ENCODE measurements around the gene NTRK1. TPM values are rescaled to one million over a fixed set of nuclear protein-coding genes. Genes with fewer than 3 reads are reported as not detected.

The NTRK1 gene
- total RNA-seq = 1 to 10 TPM in 1 of 3 donors, under 1 TPM in 2; 0.16 to 4.9 (median 0.73) TPM

DNA sequence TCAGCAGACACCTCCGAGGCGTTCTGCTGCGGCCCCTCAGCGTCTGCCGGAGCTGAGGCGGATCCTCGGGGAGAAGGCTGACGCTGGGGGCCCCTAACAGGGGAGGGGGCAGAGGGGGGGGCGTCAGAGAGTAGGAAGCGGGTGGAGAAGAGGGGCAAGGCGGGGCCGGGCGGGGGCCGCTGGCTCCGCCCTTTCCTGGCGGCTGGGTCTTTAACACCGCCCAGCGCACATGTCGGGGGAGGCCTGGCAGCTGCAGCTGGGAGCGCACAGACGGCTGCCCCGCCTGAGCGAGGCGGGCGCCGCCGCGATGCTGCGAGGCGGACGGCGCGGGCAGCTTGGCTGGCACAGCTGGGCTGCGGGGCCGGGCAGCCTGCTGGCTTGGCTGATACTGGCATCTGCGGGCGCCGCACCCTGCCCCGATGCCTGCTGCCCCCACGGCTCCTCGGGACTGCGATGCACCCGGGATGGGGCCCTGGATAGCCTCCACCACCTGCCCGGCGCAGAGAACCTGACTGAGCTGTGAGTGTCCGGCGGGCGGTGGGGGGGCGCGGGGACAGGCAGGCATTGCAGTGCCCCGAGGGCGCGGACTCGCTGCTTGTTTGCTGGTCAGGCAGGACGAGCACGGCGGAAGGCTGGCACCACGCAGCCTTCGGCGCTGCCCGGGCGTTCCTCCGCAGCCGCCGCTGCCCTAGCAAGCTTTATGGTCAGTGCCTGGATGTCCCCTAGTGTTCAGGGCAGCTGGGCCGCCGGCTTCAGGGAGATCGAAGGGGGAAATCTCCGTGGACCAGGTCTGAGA, at the start of gene NTRK1:
TSS of gene NTRK1 (plus strand) at position 238 of the 796 bp plus-strand sequence. CDS start at position 308, 70 bp downstream.
- intact Hi-C loops (cut with DNase I; ENCODE audit: low total_unique reads) = loop anchor here (10.0 kb wide), 1 partner anchor 136 kb away; the partner anchor contains the start of genes ISG20L2 and METTL25B
- Histone ChIP-seq H3K36me3 (no peaks in the 10 kb centered on the region), H3K4me1 (peaks cover 7 to 14% of the 10 kb centered on the region in 2 donors), H3K27me3 (peaks cover 0 to 67% of the 10 kb centered on the region in 2 donors), H3K4me3 (peak within 1 kb of the TSS; percentile 30 to 64 (median 47)), H3K9me3 (no peaks in the 10 kb centered on the region), H3K27ac (peak within 1 kb of the TSS in 1 of 2 donors; percentile 63)
- no peak for DNase-seq (ENCODE audit: low spot score in 2 of 2)
- TF ChIP-seq POLR2A (IDR thresholded peaks at IDR 0.05) = no peak
- TF ChIP-seq, protein P1, sequence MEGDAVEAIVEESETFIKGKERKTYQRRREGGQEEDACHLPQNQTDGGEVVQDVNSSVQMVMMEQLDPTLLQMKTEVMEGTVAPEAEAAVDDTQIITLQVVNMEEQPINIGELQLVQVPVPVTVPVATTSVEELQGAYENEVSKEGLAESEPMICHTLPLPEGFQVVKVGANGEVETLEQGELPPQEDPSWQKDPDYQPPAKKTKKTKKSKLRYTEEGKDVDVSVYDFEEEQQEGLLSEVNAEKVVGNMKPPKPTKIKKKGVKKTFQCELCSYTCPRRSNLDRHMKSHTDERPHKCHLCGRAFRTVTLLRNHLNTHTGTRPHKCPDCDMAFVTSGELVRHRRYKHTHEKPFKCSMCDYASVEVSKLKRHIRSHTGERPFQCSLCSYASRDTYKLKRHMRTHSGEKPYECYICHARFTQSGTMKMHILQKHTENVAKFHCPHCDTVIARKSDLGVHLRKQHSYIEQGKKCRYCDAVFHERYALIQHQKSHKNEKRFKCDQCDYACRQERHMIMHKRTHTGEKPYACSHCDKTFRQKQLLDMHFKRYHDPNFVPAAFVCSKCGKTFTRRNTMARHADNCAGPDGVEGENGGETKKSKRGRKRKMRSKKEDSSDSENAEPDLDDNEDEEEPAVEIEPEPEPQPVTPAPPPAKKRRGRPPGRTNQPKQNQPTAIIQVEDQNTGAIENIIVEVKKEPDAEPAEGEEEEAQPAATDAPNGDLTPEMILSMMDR (IDR thresholded peaks at IDR 0.05) = no peak
- TF ChIP-seq POLR2AphosphoS5 (IDR thresholded peaks at IDR 0.05) = no peak

DNA sequence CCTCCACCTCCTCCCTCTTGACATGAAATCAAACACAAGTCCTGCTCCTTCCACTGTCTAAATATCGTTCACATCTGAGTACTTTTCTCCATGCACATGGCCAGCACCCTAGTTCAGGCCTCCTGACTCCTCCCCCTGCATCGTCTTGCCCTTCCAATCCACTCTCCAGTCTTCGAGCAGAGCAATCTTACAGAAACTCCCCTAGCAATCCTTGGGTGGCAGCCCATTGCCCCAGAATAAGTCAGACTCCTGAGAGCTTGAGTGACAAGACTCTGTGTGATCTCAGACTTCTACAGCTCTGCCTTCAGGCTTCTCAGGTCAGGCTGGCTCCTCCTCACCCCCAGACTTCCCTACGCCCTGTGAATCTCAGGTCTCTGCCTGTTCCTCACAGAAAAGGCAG, 49.5 kb upstream of the NTRK1 start:
- no peak for TF ChIP-seq POLR2A (IDR thresholded peaks at IDR 0.05)
- TF ChIP-seq, protein P1 (IDR thresholded peaks at IDR 0.05) = no peak
- no peak for TF ChIP-seq POLR2AphosphoS5 (IDR thresholded peaks at IDR 0.05)
- intact Hi-C loops (cut with DNase I; ENCODE audit: low total_unique reads) = no loop called here

DNA sequence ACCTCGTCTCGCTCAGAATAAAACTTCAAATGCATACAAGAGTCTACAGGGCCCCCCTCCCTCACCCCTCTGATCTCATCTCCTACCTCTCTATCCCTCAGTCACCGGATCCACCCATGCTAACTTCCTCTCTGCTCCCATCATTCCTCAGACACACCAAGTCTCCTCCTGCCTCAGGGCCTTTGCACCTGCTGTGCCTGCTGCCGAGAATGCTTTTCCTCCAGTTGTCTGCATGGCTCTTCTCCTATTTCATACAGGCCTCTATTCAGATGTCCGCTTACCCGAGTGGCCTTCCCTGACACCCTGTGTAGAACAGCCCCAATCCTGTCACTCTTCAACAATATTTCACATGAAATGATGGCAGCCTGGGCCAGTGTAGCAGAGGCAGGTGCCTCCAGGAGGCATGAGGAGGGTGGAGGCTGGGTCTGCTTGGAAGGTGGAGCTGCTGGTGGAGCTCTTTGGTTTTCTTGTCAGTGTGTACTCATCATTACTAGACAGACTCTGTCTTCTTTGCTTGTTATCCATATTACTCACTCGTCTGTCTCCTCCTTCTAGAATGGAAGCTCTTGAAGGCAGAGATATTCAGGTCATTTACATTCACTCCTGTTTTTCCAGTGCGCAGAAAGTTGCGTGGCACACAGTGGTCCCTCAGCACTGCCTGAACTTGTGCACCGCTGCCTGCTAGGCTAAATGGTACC, 48.2 kb upstream of the NTRK1 start:
- Histone ChIP-seq H3K36me3 (no peaks in the 10 kb centered on the region), H3K4me3 (no peak overlapping the region), H3K27ac (no peak overlapping the region), H3K9me3 (no peaks in the 10 kb centered on the region), H3K27me3 (no peaks in the 10 kb centered on the region), H3K4me1 (no peaks in the 10 kb centered on the region)
- intact Hi-C loops (cut with DNase I; ENCODE audit: low total_unique reads) = loop anchor here (2.0 kb wide), 1 partner anchor 66 kb away; no protein-coding TSS in a partner anchor
- no peak for DNase-seq (ENCODE audit: low spot score in 2 of 2)
- no peak for TF ChIP-seq POLR2AphosphoS5 (IDR thresholded peaks at IDR 0.05)
- TF ChIP-seq, protein P1 (IDR thresholded peaks at IDR 0.05) = no peak
- TF ChIP-seq POLR2A (IDR thresholded peaks at IDR 0.05) = no peak

More for the DNA sequence above, 49.5 kb upstream of the NTRK1 start:
- no peak overlapping the region for H3K4me3 ChIP-seq
- no peak overlapping the region for H3K27ac ChIP-seq
- no peaks in the 10 kb centered on the region for H3K4me1 ChIP-seq
- no peaks in the 10 kb centered on the region for H3K36me3 ChIP-seq
- DNase-seq (ENCODE audit: low spot score in 2 of 2) = no peak
- no peaks in the 10 kb centered on the region for H3K9me3 ChIP-seq
- no peaks in the 10 kb centered on the region for H3K27me3 ChIP-seq

DNA sequence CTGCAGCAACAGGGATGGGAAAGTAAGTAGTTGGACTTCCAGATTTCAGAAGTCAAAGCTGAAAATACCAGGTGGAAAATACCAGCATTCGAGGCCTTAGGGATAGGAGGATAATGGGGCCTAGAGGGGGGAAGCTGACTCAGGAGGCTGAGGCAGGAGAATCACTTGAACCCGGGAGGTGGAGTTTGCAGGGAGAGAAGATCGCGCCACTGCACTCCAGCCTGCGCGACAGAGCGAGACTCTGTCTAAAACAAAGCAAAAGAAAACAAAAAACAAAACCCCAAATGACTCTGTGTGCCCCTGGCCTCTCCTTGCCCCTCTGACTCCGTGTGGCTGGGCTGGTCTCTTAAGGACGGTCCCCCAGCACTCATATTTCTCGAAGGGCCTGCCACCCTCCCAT, 47.4 kb upstream of the NTRK1 start:
- peak overlapping the region in 1 of 2 donors; percentile 88 for H3K27ac ChIP-seq
- no peaks in the 10 kb centered on the region for H3K27me3 ChIP-seq
- H3K9me3 ChIP-seq = no peaks in the 10 kb centered on the region
- TF ChIP-seq POLR2AphosphoS5 (IDR thresholded peaks at IDR 0.05) (no peak), POLR2A (IDR thresholded peaks at IDR 0.05) (no peak)
- TF ChIP-seq, protein P1 (IDR thresholded peaks at IDR 0.05) = no peak
- intact Hi-C loops (cut with DNase I; ENCODE audit: low total_unique reads) = loop anchor here (2.0 kb wide), 1 partner anchor 66 kb away; no protein-coding TSS in a partner anchor
- DNase-seq (ENCODE audit: low spot score in 2 of 2) = no peak
- H3K36me3 ChIP-seq = no peaks in the 10 kb centered on the region
- peak overlapping the region; percentile 28 to 61 (median 58) for H3K4me3 ChIP-seq
- H3K4me1 ChIP-seq = no peaks in the 10 kb centered on the region

Measured in breast epithelium (tissue), 4 donors.